Measurements from ENCODE around the gene TNFRSF19. TPM values are rescaled to one million over a fixed set of nuclear protein-coding genes. Genes with fewer than 3 reads are reported as not detected.

Gene TNFRSF19
- total and polyA plus RNA-seq, 4 donors: 0.27 to 2.8 (median 0.91) TPM

GRCh38 chr13:23549724-23550123 is 20.5 kb upstream of the TNFRSF19 start:
- Histone ChIP-seq H3K27me3 (ENCODE audit: control insufficient read depth in 4 of 4, insufficient read depth in 4 of 4, low read length in 3 of 4) (peaks cover 0 to 7% (median 1%) of the 10 kb centered on the region in 4 donors), H3K4me1 (ENCODE audit: control insufficient read depth in 4 of 4, insufficient read depth in 4 of 4, low read length in 3 of 4) (peaks cover 0 to 3% (median 1%) of the 10 kb centered on the region in 4 donors), H3K27ac (ENCODE audit: low read depth in 1 of 2, low read length in 2 of 2) (no peak overlapping the region), H3K36me3 (ENCODE audit: control insufficient read depth in 4 of 4, insufficient read depth in 3 of 4, low read depth in 1 of 4, low read length in 3 of 4) (no peaks in the 10 kb centered on the region), H3K4me3 (ENCODE audit: low read depth in 1 of 3, low read length in 3 of 3) (no peak overlapping the region), H3K9me3 (ENCODE audit: control insufficient read depth in 4 of 4, low read length in 3 of 4) (peaks cover 0 to 6% (median 2%) of the 10 kb centered on the region in 4 donors), H3K9ac (ENCODE audit: low read depth in 1 of 2, low read length in 2 of 2) (no peak overlapping the region)
- no peak for DNase-seq (ENCODE audit: low spot score)
- TF ChIP-seq HNF4G (IDR thresholded peaks at IDR 0.05) (no peak), TAF1 (conservative IDR thresholded peaks at IDR 0.05) (no peak), RAD21 (IDR thresholded peaks at IDR 0.05) (no peak), EGR1 (IDR thresholded peaks at IDR 0.05; ENCODE audit: low read depth in 2 of 2) (no peak), ZBTB33 (IDR thresholded peaks at IDR 0.05) (no peak), RXRA (IDR thresholded peaks at IDR 0.05) (no peak), YY1 (IDR thresholded peaks at IDR 0.05) (no peak), FOXA1 (IDR thresholded peaks at IDR 0.05) (no peak), HNF4A (conservative IDR thresholded peaks at IDR 0.05) (no peak), GABPA (IDR thresholded peaks at IDR 0.05 in 1 of 2, conservative IDR thresholded peaks at IDR 0.05 in 1 of 2) (no peak), CTCF (IDR thresholded peaks at IDR 0.05; ENCODE audit: low read depth, low read length, missing input control) (no peak), SP1 (IDR thresholded peaks at IDR 0.05) (no peak), FOXA2 (IDR thresholded peaks at IDR 0.05) (no peak), NR2F2 (IDR thresholded peaks at IDR 0.05) (no peak)
- TF ChIP-seq, protein P1, sequence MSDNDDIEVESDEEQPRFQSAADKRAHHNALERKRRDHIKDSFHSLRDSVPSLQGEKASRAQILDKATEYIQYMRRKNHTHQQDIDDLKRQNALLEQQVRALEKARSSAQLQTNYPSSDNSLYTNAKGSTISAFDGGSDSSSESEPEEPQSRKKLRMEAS (IDR thresholded peaks at IDR 0.05): no peak
- TF ChIP-seq, protein P2, sequence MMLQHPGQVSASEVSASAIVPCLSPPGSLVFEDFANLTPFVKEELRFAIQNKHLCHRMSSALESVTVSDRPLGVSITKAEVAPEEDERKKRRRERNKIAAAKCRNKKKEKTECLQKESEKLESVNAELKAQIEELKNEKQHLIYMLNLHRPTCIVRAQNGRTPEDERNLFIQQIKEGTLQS (IDR thresholded peaks at IDR 0.05): no peak
- TF ChIP-seq, protein P3, sequence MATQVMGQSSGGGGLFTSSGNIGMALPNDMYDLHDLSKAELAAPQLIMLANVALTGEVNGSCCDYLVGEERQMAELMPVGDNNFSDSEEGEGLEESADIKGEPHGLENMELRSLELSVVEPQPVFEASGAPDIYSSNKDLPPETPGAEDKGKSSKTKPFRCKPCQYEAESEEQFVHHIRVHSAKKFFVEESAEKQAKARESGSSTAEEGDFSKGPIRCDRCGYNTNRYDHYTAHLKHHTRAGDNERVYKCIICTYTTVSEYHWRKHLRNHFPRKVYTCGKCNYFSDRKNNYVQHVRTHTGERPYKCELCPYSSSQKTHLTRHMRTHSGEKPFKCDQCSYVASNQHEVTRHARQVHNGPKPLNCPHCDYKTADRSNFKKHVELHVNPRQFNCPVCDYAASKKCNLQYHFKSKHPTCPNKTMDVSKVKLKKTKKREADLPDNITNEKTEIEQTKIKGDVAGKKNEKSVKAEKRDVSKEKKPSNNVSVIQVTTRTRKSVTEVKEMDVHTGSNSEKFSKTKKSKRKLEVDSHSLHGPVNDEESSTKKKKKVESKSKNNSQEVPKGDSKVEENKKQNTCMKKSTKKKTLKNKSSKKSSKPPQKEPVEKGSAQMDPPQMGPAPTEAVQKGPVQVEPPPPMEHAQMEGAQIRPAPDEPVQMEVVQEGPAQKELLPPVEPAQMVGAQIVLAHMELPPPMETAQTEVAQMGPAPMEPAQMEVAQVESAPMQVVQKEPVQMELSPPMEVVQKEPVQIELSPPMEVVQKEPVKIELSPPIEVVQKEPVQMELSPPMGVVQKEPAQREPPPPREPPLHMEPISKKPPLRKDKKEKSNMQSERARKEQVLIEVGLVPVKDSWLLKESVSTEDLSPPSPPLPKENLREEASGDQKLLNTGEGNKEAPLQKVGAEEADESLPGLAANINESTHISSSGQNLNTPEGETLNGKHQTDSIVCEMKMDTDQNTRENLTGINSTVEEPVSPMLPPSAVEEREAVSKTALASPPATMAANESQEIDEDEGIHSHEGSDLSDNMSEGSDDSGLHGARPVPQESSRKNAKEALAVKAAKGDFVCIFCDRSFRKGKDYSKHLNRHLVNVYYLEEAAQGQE (IDR thresholded peaks at IDR 0.05): no peak

Data from liver (tissue), 9 donors.